ENCODE measurements around the gene TLN1. TPM values are rescaled to one million over a fixed set of nuclear protein-coding genes. Genes with fewer than 3 reads are reported as not detected.

TLN1 gene
- total and polyA plus RNA-seq, 2 experiments from 2014 or later, result 21.5 to 120 TPM

DNA sequence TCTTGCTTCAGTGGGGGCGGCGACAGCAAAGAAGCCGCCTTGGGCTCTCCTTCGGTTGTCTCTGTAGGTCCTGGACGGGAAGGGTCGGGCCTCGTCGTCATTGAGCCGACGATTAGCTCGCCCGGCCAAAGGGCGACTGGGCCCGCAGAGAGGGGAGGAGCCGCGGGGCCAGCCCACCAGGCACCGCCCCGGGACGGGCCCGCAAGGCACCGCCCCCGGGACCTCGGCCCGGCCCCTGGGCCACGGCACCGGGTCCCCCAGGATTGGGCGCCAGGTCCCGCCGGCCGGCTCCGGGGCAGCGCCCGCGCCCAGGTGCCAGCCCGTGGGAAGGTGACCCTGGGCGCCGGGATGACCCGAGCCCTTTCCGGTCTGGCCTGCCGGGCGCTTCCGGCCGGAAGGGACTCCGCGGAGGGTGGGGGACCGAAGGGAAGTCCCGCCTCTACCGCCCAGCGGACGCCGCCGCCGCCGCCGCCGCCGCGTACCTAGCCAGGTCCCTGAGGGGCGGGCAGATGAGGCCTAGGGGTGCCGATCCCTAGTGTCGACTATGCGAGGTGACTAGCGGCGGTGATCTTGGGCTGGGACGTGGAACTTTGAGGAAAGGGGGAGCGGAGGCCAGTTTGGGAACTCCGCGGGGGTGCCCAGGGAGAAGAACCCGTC lies 17.0 kb upstream of the TLN1 start, which contains the start of the genes GBA2 and RGP1:
TSS of gene GBA2 (minus strand) at position 371 of the 657 bp plus-strand sequence. CDS start 524 bp downstream, outside the sequence.
TSS of gene RGP1 (plus strand) at position 430 of the 657 bp plus-strand sequence. CDS start 469 bp downstream, outside the sequence.
- Histone ChIP-seq H3K4me2 (peak within 1 kb of the TSS; percentile 99), H3K79me2 (replicated peaks; ENCODE audit: insufficient read depth) (peaks cover 41% of the 10 kb centered on the region), H2AFZ (peak within 1 kb of the TSS; percentile 97), H3K36me3 (ENCODE audit: insufficient read depth) (peaks cover 13% of the 10 kb centered on the region), H3K9me2 (ENCODE audit: insufficient read depth) (no peaks in the 10 kb centered on the region), H3K27ac (ENCODE audit: low read depth) (peak within 1 kb of the TSS; percentile 80; the same call in 1 of the 2 replicates), H3F3A (replicated peaks; ENCODE audit: low read depth) (peaks cover 13% of the 10 kb centered on the region), H4K20me1 (replicated peaks; ENCODE audit: insufficient read depth) (peaks cover 30% of the 10 kb centered on the region), H3K4me1 (ENCODE audit: insufficient read depth) (peaks cover 30% of the 10 kb centered on the region), H3K4me3 (peak within 1 kb of the TSS; percentile 100), H3K27me3 (ENCODE audit: insufficient read depth) (no peaks in the 10 kb centered on the region)
- Mint-ChIP-seq H3K9me3 (no peaks in the 10 kb centered on the region), H3K27me3 (ENCODE audit: insufficient read depth, low read depth, poor library complexity) (peaks cover 7% of the 10 kb centered on the region), H3K27ac (peak within 1 kb of the TSS; percentile 93), H3K36me3 (ENCODE audit: low read depth) (peaks cover 41% of the 10 kb centered on the region), H3K4me1 (peaks cover 24% of the 10 kb centered on the region), H3K4me3 (peak within 1 kb of the TSS; percentile 93)
- TF ChIP-seq, protein P1, sequence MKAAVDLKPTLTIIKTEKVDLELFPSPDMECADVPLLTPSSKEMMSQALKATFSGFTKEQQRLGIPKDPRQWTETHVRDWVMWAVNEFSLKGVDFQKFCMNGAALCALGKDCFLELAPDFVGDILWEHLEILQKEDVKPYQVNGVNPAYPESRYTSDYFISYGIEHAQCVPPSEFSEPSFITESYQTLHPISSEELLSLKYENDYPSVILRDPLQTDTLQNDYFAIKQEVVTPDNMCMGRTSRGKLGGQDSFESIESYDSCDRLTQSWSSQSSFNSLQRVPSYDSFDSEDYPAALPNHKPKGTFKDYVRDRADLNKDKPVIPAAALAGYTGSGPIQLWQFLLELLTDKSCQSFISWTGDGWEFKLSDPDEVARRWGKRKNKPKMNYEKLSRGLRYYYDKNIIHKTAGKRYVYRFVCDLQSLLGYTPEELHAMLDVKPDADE (IDR thresholded peaks at IDR 0.05), result peak; percentile 72
- TF ChIP-seq, protein P2, sequence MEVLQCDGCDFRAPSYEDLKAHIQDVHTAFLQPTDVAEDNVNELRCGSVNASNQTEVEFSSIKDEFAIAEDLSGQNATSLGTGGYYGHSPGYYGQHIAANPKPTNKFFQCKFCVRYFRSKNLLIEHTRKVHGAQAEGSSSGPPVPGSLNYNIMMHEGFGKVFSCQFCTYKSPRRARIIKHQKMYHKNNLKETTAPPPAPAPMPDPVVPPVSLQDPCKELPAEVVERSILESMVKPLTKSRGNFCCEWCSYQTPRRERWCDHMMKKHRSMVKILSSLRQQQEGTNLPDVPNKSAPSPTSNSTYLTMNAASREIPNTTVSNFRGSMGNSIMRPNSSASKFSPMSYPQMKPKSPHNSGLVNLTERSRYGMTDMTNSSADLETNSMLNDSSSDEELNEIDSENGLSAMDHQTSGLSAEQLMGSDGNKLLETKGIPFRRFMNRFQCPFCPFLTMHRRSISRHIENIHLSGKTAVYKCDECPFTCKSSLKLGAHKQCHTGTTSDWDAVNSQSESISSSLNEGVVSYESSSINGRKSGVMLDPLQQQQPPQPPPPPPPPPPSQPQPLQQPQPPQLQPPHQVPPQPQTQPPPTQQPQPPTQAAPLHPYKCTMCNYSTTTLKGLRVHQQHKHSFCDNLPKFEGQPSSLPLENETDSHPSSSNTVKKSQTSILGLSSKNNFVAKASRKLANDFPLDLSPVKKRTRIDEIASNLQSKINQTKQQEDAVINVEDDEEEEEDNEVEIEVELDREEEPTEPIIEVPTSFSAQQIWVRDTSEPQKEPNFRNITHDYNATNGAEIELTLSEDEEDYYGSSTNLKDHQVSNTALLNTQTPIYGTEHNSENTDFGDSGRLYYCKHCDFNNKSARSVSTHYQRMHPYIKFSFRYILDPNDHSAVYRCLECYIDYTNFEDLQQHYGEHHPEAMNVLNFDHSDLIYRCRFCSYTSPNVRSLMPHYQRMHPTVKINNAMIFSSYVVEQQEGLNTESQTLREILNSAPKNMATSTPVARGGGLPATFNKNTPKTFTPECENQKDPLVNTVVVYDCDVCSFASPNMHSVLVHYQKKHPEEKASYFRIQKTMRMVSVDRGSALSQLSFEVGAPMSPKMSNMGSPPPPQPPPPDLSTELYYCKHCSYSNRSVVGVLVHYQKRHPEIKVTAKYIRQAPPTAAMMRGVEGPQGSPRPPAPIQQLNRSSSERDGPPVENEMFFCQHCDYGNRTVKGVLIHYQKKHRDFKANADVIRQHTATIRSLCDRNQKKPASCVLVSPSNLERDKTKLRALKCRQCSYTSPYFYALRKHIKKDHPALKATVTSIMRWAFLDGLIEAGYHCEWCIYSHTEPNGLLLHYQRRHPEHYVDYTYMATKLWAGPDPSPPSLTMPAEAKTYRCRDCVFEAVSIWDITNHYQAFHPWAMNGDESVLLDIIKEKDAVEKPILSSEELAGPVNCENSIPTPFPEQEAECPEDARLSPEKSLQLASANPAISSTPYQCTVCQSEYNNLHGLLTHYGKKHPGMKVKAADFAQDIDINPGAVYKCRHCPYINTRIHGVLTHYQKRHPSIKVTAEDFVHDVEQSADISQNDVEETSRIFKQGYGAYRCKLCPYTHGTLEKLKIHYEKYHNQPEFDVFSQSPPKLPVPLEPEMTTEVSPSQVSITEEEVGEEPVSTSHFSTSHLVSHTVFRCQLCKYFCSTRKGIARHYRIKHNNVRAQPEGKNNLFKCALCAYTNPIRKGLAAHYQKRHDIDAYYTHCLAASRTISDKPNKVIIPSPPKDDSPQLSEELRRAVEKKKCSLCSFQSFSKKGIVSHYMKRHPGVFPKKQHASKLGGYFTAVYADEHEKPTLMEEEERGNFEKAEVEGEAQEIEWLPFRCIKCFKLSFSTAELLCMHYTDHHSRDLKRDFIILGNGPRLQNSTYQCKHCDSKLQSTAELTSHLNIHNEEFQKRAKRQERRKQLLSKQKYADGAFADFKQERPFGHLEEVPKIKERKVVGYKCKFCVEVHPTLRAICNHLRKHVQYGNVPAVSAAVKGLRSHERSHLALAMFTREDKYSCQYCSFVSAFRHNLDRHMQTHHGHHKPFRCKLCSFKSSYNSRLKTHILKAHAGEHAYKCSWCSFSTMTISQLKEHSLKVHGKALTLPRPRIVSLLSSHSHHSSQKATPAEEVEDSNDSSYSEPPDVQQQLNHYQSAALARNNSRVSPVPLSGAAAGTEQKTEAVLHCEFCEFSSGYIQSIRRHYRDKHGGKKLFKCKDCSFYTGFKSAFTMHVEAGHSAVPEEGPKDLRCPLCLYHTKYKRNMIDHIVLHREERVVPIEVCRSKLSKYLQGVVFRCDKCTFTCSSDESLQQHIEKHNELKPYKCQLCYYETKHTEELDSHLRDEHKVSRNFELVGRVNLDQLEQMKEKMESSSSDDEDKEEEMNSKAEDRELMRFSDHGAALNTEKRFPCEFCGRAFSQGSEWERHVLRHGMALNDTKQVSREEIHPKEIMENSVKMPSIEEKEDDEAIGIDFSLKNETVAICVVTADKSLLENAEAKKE (CRISPR knock-in tag; IDR thresholded peaks at IDR 0.05), result no peak
- TF ChIP-seq POLR2AphosphoS5 (IDR thresholded peaks at IDR 0.05; ENCODE audit: low read depth), result peak; percentile 80; the same call in 1 of the 2 replicates
- peak; percentile 91 for DNase-seq (ENCODE audit: low spot score)
- peak; percentile 92 for ATAC-seq
